NCI-H510A (cell line): Measurements from ENCODE around the gene IER2.

Source experiments
- DNase-seq: peaks from one replicate; lab custom pipeline; 2025; lab: John Stamatoyannopoulos, UW

Gene IER2, protein sequence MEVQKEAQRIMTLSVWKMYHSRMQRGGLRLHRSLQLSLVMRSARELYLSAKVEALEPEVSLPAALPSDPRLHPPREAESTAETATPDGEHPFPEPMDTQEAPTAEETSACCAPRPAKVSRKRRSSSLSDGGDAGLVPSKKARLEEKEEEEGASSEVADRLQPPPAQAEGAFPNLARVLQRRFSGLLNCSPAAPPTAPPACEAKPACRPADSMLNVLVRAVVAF

DNA sequence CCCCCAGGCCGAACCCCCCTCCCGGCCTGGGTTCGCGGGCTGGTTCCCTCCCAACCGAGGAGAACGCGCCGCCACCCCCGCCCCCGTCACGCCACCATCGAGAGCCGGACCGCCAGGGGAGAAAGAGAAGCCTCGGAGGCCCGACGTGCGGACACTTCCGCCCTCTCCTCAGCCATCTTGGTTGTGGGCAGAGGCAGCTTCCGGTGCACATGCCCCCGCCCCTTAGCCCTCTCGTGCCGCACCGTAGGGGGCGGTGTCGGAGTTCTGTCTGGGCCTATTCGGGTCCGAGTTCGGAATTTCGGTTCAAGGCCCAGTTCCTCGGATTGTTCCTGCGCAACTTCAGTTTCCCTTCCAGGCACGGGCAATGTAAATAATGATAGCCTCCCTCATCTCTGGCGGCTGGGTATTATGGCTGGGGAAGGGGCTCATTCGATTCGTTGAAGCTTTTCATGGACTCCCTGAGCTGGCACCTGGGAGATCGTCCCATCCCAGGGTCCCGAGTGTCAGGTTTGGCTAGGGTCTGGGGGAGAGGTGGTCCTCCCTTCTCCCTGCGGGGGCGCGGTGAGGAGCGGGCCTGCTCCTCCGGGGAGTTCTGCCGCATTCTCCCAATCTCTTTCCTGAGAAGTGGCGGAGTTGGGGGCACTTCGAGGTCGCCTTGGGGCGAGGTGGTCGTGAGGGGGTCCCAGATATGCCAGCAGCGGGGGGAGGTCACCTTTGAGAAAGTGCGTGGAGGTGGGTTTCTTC lies at the start of gene IER2, which contains the start of gene STX10:
Gene IER2 (plus strand): TSS at position 225 of the 744 bp plus-strand sequence. CDS start 2,776 bp downstream, outside the sequence.
Gene STX10 (minus strand): TSS at position 189 of the 744 bp plus-strand sequence. CDS start 202 bp downstream, outside the sequence.
- DNase-seq: peak; percentile 89

DNA sequence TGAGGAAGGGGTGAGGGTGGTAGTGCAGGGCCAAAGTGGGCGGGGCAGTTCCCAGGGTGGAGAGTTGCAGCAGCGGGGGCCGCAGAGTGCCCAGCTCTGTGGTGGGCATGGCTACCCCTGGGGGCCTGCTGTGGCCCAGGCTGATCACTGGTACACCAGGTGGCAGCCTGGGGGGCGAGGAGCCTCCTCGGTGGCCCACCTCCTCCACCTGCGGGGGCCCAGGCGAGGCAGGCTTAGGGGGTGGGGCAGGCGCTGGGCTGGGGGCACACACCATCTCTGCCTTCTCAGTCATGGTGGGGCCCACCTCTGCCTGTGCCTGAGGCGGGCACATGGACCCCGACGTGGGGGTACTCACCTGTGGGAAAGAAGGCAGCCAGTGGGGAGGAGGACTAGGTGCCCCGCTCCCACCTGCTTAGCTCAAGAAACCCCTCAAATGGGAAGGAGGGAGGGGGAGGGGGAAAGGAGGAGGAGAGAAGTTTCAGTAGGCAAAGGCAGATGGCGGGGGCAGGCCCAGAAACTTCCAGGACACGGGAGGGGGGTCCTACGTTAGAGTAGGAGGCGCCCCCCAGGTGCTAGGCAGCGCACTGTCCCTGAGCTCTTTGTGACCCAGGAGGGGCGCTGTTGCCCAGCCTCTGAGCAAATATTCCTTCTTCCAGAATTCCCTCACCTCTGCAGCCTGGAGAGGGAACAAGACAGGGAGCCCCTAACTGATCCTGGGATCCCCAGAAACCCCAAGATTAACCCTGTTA lies 49.2 kb upstream of the IER2 start:
- DNase-seq: no peak

DNA sequence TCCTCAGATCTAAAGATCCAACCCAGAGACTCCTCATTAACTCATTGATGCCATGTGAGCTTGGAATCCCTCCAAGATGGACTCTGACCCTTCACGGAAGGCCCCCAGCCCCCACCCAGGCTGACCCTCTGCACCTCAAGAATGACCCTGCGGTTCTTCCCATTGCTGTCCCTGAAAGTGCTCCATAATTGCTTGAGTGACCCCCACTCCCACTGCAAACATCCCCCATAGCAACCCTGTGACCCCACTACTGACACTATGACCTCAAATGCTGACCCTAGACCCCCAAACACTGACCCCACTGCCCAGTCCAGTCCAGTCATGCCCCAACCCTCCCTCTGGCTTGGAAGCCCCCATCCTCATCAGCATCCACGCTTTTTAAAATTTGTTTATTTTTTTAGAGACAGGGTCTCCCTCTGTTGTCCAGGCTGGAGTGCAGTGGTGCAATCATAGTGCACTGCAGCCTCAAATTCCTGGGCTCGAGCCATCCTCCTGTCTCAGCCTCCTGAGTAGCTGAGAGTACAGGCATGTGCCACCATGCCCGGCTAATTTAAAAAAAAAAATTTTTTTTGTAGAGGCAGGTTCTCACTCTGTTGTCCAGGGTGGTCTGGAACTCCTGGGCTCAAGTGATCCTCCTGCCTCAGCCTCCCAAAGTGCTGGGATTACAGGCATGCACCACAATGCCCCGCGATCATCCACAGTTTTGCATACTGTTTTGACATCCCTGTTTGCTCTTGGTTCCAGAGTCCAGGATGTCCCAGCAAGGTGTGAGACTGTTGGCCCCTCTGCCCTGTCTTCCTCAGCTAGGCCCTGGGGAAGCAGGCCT lies 48.4 kb upstream of the IER2 start:
- no peak for DNase-seq

DNA sequence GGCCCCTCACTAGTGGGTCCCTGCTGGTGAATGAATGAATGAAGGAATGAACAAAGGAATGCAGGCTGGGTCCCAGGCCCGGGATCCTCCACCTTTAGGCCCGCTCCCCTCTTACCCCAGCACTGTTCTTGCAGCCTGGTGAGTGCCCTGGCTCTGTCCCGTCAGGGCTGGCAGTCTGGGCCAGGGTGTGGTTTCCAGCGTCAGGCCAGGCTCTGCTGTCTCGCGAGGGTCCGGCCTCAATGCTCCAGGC lies 47.9 kb upstream of the IER2 start:
- DNase-seq: no peak

DNA sequence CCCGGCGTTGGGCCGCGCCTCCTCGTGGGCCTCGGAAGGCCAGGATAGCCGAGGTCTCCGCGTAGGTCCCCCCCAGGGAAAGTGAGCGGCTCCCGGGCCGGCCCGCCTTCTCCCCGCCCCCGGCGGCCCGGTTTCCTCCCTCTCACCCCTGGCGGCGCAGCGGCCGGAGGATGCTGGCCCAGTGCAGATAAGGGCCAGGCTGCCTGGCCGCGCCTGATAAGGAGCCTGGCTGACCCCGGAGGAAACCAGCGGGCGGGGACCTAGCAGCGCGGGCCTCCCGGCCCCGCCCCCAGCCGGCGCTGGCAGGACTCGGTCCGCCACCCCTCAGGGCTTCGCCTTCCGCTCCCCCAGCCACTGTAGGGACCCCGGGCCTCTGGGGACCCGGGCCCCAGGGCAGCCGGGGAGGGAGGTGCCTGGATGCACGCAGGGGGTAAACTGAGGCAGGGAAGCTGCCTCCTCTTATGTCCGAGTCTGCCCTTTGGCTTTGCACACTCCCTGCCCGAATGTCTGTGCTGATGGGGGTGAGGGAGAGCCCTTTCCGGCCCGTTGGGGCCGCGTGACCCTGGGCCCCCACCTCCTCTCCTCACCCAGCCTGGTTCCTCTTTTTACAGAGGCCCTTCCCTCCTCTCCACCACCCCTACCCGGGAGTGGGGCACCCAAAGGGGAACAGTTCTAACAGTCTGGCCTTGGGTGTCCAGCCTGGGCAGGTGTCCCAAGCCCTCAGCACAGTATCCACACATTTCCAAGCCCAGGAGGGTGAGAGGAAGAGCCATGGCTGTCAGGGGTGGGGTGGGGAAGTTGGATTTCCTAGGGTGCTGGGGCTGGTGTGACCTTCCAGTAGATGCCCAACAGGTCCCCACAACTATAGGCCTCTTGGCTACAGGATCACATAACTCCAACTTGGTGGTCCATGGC lies 47.3 kb upstream of the IER2 start, which contains the start of gene LYL1:
Gene LYL1 (minus strand): TSS at position 193 of the 915 bp plus-strand sequence. CDS start 1,687 bp downstream, outside the sequence.
- no peak for DNase-seq

DNA sequence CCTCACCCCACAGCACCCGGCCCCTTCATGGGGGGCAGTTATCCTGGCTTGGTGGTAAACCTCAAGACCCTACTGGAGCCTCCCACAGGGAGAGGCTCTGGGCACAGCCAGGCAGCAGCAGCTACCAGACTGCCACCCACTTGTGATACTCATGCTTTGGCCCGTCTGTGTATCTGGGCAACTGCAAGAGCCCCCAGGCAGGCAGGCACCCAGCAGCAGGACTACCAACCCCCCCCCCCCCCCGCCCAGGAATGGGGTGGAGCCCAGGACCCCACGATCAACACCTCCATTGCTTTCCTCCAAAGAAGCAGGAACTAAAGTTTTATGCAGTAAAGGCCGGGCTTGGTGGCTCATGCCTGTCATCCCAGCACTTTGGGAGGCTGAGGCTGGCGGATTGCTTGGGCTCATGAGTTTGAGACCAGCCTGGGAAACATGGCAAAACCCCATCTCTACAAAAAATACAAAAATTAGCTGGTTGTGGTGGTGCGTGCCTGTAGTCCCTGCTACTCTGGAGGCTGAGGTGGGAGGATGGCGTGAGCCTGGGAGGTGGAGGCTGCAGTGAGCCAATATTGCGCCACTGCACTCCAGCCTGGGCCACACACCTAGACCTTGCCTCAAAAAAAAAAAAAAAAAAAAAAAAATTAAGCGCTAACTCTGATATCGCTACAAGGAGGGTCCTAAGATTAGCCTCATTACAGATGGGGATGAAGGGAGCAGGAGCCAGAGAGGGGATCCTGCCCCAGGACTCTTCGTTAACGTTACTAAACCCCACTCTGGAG lies 46.4 kb upstream of the IER2 start:
- DNase-seq: no peak

DNA sequence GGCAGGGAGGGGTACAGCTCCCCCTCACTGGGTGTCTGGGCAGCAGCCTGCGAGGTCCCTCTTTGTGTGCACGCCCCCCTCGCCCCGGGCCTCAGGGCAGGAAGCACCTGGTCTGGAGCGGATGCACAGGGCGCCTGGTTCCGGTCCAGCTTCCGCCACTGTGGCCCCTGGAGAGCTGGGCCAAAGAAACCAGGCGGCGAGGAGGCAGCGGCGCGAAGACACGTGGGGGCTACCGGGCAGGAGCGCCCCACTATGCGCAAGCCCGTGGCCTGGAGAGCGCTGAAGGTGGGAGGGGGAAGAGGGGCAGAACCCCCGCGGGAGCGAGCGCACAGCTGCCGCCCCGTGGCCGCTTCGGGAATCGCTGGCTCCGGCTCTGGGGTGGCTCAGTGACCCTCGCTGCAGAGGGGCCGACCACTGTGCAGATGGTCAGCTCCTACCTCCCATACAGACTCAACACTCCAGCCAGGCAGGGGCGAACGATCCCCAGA lies 45.8 kb upstream of the IER2 start:
- no peak for DNase-seq

DNA sequence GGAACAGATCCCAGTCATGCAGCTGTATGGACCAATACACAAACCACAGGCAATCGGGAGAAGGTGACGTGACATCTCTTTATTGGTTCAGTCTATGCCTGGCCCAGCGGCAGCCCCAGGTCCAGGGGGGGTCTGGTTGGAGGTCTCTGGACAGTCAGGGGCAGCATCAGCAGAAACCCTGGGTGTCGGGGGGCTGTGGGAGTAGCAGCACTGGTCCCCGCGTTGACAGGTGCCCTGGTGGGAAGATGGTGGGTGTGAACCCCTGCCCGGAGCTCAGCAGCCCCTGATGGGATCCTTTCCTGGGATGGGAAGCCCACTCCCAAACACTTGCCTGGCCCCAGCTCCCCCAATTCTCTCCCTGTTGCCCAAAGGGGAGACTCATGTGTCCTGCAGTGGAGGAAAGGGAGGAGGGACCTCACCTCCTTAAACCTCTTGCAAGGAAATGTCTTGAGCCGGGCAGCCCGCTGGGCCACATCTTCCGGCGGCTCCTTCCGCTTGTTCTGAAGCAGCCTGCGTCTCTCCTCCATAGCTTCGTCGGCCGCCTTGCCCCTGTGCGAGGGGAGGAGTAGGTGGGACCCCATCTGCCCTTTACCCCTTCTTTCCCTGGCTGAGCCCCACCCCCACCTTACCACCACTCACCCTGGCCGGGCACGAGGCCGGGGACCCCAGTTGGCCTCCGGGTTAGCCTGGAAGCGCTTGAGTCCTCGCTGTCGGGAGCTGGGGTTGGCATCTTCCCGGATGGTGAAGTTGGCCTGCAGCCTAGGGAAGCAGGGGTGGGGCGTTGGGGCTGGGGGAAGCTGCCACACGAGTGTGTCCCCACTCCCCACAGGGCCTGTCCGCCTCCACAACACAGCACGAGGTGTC lies 45.1 kb upstream of the IER2 start:
- DNase-seq: no peak

DNA sequence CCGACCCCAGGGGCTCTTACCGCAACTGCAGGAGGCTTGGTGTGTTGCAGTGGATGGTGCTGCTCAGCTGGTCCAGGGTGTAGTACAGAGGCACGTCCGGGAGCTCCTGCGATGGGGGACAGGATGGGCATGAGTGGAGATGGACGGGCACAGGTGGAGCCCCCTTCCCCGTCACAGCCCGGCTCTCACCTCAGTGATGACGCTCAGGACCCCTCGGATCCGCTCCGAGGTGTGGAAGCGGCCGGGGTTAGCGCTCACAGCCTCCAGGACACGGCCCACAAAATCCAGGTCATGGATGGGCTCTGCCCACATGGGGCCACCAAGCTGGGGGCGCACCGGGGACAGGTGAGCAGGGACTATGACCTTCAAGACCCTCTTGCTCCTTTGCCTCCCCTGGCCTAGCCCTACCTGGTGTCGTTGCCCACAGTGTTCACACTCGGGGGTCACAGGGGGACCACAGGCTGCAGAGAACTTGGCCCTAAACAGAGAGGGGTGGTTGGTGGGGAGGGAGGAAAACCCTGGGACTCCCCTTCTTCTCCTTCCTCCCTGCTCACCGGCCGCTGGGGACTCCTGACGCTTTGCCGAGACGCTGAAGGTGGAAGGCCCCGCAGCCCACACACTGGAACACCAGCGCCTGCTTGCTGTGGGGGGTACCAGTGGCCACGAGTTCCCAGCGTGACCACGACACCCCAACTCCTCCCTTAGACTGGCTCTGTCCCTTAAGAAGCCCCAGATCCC lies 40.7 kb upstream of the IER2 start:
- no peak for DNase-seq

DNA sequence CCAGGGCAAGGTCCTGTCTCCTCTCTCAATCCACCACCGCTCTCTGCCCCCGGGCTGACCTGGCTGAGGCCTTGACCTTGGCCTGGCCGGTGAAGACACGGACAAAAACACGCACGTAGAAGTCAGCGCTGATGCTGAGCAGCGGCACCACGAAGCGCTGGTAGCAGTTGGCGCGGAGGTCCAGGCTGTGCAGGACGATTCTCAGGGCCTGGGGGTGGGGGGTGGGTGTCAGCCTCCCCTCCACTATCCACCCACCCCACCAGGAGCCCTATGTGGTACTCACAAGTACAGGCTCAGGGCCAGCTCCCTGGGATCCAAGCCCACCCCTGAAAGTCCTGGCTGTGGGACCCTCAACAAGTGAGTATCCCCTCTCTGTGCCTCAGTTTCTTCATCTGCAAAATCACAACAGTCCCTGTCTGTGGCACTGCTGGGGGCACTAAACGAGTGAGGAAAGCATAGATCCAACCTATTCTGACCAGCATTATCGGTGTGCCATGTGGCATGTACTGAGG lies 40.1 kb upstream of the IER2 start:
- DNase-seq: no peak

DNA sequence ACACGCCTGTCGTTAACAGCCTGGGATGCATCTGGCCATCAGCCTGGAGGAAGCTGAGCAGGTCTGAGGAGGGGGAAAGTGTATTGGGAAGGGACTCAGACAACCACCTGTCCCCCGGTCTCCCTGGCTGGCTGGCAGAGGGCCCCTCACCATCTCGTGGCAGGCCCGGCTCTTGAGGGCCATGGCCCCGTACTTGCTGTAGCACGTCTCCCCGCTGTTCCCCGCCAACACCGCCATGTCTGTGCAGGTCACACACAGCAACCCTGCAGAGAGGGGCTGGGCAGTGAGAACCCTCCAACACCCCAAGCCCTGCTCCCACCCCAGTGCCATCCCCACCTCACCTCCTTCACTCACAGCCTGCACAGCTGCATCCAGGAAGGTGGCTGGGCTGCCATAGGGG lies 37.7 kb upstream of the IER2 start:
- DNase-seq: no peak

DNA sequence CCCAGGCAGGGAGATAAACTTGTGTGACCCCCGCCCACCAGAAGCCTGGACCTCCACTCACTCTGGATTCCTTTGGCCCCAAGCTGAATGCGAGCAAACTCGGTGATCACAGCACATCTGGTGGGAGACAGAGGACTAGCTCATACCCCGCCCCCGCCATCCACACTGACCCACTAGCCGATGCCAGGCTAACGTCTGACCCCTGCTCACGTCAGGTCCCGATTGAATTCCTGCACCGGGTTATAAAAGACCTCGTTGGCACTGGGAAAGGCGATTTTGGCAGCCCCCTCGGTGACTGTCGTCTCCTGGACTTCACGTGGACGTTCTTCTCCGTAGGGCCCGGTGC lies 34.3 kb upstream of the IER2 start:
- no peak for DNase-seq

DNA sequence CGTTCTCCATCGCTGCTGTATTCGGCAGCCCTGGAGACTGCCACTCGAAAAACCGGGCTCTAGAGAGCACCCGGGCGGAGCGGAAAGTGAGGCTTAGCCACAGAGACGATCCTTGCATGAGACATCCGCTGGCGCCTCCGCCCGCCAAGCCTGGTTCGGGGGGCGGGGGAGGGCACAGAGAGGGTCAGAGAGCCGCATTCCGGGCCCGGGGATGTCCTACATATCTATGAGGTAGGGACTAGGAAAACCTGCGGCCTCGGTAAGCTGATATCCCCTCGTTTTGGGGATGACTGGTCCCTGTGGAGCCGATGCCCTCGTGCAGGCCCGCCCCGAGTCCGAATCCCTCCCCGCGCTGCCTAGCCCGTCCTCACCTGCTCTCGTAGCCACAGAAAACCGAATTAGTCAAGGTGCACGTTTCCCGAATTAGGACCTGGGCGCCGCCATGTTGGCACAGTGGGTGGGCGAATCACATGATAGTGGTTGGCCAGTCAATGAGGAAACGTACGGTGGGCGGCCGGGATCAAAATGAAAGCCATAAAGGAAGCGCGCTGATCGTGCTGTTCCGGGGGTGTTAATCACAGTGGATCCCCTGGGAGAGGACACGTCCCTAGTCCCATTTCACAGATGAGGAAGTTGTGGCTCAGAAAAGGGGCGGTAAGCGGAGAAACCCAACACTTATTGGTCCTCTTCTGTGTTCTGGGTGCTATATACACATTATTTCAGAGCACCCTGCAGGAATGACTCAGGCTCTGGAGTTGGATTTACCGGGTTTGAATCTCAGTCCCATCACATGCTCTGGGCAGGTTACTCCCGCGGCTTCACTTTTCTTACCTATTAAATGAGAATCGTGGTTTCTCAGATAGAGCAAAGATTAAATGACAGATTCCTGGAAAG lies 33.7 kb upstream of the IER2 start, which contains the start of gene TRMT1:
Gene TRMT1 (minus strand): TSS at position 459 of the 894 bp plus-strand sequence. CDS start 341 bp downstream, at position 118.
- DNase-seq: peak; percentile 87

DNA sequence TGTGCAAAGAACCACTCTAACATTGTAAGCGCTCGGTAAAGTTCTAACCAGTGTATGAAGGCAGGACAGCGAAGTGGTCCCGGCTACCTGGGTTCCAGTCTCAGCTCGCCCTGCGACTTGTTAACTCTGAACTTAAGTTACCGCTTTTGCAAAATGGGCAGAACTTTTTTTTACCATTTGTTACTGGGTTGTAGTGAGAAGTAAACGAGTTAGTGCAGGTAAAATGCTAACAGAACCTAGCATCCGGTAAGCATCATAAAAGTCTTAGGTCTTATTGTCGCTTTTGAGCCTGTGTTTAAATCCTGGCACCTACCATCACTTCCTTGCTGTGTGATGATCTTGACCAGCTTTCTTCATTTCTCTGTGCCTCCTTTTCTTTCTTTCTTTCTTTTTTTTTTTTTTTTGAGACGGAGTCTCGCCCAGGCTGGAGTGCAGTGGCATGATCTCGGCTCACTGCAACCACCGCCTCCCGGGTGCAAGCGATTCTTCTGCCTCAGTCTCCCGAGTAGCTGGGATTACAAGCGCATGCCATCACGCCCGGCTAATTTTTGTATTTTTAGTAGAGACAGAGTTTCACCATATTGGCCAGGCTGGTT lies 32.9 kb upstream of the IER2 start:
- no peak for DNase-seq

DNA sequence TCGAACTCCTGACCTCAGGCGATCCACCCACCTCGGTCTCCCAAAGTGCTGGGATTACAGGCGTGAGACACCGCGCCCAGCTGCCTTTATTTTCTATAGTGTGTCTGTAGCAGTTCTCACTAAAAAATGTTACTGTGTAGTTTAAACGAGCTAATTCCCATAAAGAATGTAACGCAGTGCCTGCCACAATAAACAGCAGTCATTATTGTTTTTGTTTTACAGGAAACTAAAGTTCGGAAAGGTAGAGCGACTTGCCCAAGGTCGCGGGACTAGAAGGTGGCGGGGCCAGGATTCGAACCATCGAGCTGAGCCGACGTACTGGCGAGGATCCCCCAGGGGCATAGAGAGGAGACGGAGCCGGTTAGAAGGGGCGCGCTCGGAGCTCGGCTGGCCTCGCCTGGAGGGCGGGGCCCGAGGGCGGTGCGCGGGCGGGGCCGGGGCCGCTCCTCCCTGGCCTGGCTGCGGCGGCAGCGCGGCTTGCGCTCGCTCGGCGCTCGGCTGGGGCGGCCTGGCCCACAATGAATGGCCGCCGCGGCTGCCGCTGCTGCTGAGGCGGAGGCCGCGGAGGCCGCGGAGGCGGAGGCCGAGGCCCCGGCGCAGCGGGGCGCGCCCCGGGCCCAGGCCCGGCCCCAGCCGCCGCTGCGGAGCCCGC lies 32.3 kb upstream of the IER2 start, which contains the start of gene NACC1:
Gene NACC1 (plus strand): TSS at position 493 of the 652 bp plus-strand sequence. CDS start 16,944 bp downstream, outside the sequence.
- DNase-seq: peak; percentile 86
